Epithelial cell of proximal tubule (primary cell): Measurements from ENCODE around the gene RNF138. TPM values are rescaled to one million over a fixed set of nuclear protein-coding genes. Genes with fewer than 3 reads are reported as not detected.

ENCODE experiments used
- DNase-seq: peaks from one replicate; pipeline ENCODE4 v3.0.0-alpha.2; 2011; ENCODE audit warnings: low read depth
- H3K4me3 ChIP-seq: 2 replicates; pipeline ENCODE4 v1.5.1; 2011; ENCODE audit warnings: low read depth, mild to moderate bottlenecking, low read length
- total RNA-seq: library from RNA; depleted of rRNA; stranded (reverse); fragments of >200 nt; gene quantifications from 2 replicates; pipeline ENCODE4 v1.2.3, GENCODE V29; 2015
- TF ChIP-seq, protein P1 (sequence below): conservative IDR thresholded peaks from 2 replicates; pipeline ENCODE4 v1.5.1; 2012; ENCODE audit warnings: low read depth, mild to moderate bottlenecking, low read length

Gene RNF138
- total RNA-seq, 1 donor from 2014 or later, result 15.5 TPM

DNA sequence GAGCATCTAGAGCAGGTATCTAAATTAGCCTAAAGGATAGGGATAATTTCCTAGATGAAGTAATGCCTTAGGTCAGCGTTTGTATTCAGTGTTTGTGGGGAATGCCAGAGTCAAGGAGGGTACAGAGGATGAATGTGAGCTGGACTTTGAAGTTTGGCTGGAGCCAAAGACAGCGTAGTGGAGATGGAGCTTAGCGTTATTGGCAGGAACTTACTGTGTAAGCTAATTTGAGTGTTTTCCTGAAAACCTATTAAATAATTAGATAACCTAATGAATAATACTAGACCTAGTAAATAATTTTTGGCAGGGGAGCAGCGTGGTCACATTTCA lies 4.2 kb downstream of the RNF138 start:
- no peak overlapping the region for H3K4me3 ChIP-seq
- TF ChIP-seq, protein P1, sequence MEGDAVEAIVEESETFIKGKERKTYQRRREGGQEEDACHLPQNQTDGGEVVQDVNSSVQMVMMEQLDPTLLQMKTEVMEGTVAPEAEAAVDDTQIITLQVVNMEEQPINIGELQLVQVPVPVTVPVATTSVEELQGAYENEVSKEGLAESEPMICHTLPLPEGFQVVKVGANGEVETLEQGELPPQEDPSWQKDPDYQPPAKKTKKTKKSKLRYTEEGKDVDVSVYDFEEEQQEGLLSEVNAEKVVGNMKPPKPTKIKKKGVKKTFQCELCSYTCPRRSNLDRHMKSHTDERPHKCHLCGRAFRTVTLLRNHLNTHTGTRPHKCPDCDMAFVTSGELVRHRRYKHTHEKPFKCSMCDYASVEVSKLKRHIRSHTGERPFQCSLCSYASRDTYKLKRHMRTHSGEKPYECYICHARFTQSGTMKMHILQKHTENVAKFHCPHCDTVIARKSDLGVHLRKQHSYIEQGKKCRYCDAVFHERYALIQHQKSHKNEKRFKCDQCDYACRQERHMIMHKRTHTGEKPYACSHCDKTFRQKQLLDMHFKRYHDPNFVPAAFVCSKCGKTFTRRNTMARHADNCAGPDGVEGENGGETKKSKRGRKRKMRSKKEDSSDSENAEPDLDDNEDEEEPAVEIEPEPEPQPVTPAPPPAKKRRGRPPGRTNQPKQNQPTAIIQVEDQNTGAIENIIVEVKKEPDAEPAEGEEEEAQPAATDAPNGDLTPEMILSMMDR, result no peak
- no peak for DNase-seq

DNA sequence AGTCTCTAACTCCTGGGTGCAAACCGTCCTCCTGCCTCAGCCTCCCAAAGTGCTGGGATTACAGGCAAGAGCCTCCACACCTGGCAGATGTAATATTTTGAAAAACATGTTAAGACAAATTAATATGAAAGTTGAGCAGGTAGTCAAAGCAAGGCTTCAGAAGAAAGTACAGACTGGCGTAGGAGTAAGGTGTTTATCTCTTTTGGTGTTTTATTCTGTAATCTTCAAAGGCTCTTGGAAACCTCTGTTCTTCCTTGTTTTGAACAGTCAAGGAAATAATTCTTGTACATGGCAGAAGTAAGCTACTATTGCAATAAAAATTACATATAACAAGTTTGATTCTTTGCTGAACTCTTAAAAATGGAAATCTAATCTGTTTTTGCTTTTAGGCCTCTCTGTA lies 5.3 kb downstream of the RNF138 start:
- no peak overlapping the region for H3K4me3 ChIP-seq
- no peak for DNase-seq
- TF ChIP-seq, protein P1, result no peak

DNA sequence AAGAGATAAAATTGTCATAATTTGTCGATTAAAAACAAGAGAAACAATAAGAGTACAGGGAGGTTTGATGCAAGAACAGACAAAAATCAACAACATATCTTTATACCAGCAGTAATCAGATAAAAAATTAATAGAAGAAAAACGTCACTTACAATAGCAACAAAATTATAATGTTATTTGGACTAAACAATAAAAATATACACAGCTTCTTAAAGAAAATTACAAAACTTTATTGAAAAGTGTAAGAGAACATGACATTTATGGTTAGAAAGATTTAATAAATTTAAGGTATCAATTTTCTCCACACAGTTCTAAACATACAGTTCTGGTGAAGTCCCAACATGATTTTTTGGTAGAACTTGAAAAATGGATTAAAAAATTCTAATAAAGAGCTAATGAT lies 12.8 kb downstream of the RNF138 start:
- DNase-seq, result no peak
- TF ChIP-seq, protein P1, result no peak
- no peak overlapping the region for H3K4me3 ChIP-seq

DNA sequence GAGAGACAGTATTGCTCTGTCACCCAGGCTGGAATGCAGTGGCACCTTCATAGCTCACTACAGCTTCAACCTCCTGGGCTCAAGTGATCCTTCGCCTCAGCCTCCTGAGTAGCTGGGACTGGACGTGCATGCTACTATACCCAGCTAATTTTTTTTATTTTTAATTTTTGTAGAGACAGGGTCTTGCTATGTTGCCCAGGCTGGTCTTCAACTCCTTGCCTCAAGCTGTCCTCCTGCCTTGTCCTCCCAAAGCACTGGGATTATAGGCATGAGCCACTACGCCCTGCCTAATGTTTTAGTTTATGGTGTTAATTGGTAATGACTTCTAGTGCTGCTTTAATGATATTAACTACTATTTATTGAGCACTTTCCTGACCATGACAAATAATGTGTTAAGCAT lies 18.3 kb downstream of the RNF138 start:
- H3K4me3 ChIP-seq, result no peak overlapping the region
- TF ChIP-seq, protein P1, result no peak
- DNase-seq, result no peak

DNA sequence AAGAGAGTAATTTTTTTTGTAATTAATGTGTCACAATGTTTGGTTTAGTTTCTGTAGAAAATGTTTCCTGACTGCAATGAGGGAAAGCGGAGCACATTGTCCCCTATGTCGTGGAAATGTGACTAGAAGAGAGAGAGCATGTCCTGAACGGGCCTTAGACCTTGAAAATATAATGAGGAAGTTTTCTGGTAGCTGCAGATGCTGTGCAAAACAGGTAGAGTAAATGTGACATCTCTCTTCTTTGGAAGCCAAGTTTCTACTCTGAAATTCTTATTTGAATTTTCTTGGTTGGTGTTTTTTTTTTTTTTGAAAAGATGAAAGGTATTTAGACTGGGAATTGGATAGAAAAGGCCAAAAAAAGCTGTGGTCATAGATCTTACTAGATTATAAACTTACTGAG lies 20.0 kb downstream of the RNF138 start:
- no peak overlapping the region for H3K4me3 ChIP-seq
- TF ChIP-seq, protein P1, result no peak
- no peak for DNase-seq

DNA sequence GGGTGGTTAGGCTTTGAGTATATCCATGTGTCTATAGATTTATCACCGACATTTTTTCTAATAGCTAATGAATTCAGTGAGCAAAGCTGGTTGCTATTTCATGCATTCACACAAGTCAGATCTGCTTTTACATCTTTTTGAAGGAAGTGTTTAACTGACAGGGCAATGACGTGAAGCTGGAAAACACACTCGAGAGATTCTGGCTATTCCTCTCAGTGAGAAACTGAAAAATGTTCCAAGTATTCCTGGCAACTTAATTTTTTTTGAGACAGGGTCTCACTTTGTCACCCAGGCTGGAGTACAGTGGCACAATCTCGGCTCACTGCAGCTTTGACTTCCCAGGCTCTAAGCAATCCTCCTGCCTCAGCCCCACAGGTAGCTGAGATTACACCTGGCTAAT lies 21.2 kb downstream of the RNF138 start:
- TF ChIP-seq, protein P1, result no peak
- no peak for DNase-seq
- no peak overlapping the region for H3K4me3 ChIP-seq

DNA sequence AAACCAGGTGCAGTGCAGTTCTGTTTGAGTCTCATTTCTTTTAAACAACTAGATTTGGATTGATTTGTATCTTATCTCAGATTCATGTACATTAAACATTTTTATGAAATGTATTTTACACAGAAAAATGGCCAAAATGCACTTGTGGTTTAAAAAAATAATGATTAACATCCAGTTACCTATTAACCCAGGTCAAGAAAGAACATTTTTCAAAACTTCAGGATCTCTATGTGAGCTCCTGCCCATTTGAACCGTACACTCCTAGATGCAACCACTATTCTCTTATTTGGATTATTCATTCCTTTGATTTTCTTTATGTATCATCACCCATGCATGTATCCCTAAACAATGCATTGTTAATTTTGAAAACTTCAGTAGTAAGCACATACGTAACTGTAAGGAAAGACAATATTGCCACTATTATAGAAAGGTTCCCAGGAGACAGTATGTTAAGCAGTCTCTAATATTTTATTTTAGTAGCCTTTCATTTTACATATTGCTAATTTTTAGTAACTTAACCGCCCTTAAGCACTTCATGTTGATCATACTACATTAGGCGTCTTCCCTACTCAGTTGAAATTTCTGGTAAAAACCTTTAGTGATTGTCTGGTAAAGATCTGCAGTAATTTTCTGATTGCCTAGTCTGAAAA lies 22.7 kb downstream of the RNF138 start:
- TF ChIP-seq, protein P1, result no peak
- H3K4me3 ChIP-seq, result no peak overlapping the region
- no peak for DNase-seq
